GM18951 (cell line): Measurements from ENCODE around the gene COA1.
"Not testable (repeated sequence)": the region's sequence is repeated elsewhere in the genome, so short reads cannot be mapped to it uniquely, and the experiment has no call there.

Experiments used
- POLR2A ChIP-seq: IDR thresholded peaks from 4 replicates; pipeline ENCODE4 v1.6.1; 2011; ENCODE audit warnings: mild to moderate bottlenecking; ENCODE audit not compliant: insufficient read length, insufficient read depth; ENCODE audit errors: extremely low read depth
- in situ Hi-C: fragments of 300-500 bp; cut with MboI; formaldehyde crosslinking; loops from one replicate; pipeline ENCODE4 v1.12.0; 2022; ENCODE audit warnings: low sequenced_read_pairs, mixed read lengths, inconsistent platforms; ENCODE audit not compliant: unreplicated experiment

The COA1 gene, protein sequence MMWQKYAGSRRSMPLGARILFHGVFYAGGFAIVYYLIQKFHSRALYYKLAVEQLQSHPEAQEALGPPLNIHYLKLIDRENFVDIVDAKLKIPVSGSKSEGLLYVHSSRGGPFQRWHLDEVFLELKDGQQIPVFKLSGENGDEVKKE

DNA sequence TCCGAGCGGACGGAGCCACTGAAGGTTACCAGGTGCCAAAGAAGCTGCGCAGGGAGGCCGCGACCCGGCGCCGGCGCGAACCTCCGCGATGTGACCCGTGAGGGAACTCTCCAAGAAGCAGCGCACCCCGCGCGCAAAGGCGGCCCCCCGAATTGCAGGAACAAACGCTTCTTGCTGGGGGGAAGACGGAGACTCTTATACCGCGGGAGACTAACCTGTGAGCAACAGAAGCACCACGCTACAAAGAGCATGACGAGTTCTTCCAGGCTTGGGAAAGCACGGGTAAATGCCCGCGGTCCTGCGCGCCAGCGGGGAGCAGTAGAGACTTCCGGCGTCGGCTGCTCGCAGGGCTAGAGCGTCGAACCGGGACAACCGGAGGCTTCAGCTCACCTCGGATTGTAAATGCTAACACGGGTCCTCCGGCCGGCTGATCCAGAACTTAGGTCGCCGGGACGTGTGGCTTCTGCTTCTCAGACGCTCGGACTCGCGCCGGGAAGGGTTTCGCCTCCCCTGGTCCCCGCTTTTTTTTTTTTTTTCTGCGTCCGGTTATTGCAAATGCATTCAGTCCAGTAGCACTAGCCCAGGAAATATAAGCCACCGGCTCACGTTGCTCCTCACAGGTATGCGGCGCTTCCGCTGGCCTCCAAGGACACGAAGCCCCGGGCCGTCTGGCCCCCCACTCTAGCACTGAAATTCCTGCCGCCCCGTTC is at the start of gene COA1:
Gene COA1 (minus strand): TSS at position 310 of the 710 bp plus-strand sequence. CDS start 80,909 bp downstream, outside the sequence.
- in situ Hi-C loops = loop anchor here (25.0 kb wide), 1 partner anchor 792 kb away; the partner anchor contains the start of genes MRPL32 and PSMA2
- TF ChIP-seq POLR2A = peak; percentile 93

DNA sequence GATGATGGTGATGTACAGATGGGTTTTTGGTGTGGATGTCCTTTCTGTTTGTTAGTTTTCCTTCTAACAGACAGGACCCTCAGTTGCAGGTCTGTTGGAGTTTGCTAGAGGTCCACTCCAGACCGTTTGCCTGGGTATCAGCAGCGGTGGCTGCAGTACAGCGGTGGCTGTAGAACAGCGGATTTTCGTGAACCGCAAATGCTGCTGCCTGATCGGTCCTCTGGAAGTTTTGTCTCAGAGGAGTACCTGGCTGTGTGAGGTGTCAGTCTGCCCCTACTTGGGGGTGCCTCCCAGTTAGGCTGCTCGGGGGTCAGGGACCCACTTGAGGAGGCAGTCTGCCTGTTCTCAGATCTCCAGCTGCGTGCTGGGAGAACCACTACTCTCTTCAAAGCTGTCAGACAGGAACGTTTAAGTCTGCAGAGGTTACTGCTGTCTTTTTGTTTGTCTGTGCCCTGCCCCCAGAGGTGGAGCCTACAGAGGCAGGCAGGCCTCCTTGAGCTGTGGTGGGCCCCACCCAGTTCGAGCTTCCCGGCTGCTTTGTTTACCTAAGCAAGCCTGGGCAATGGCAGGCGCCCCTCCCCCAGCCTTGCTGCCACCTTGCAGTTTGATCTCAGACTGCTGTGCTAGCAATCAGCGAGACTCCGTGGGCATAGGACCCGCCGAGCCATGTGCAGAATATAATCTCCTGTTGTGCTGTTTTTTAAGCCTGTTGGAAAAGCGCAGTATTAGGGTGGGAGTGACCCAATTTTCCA is 49.1 kb upstream of the COA1 start:
- in situ Hi-C loops = not testable (repeated sequence)

DNA sequence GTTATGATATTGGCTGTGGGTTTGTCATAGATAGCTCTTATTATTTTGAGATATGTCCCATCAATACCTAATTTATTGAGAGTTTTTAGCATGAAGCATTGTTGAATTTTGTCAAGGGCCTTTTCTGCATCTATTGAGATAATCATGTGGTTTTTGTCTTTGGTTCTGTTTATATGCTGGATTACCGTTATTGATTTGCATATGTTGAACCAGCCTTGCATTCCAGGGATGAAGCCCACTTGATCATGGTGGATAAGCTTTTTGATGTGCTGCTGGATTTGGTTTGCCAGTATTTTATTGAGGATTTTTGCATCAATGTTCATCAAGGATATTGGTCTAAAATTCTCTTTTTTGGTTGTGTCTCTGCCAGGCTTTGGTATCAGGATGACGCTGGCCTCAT is 45.9 kb upstream of the COA1 start:
- in situ Hi-C loops = not testable (repeated sequence)

DNA sequence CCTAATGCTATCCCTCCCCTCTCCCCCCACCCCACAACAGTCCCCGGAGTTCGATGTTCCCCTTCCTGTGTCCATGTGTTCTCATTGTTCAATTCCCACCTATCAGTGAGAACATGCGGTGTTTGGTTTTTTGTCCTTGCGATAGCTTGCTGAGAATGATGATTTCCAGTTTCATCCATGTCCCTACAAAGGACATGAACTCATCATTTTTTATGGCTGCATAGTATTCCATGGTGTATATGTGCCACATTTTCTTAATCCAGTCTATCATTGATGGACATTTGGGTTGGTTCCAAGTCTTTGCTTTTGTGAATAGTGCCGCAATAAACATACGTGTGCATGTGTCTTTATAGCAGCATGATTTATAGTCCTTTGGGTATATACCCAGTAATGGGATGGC is 43.9 kb upstream of the COA1 start:
- in situ Hi-C loops = not testable (repeated sequence)

DNA sequence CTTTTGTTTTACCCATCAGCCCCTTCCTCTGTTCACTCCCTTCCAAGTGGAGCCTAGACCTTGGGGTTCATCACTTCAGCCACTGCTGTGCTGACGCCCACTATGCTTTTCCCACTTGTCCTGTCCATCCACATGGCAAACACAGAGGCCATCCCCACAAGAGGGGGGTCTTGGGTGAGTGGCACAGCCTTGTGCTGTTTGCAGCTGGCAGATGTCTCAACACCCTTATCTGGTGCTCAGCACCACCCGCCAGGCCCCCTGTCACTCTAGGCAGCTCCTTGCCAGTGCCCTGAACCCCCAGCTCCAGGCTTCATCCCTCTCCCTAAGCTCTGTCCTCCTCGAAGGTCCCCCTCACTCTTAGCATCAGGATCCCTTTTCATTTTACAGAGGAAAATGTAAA is 42.2 kb upstream of the COA1 start:
- in situ Hi-C loops = no loop called here
- no peak for TF ChIP-seq POLR2A

DNA sequence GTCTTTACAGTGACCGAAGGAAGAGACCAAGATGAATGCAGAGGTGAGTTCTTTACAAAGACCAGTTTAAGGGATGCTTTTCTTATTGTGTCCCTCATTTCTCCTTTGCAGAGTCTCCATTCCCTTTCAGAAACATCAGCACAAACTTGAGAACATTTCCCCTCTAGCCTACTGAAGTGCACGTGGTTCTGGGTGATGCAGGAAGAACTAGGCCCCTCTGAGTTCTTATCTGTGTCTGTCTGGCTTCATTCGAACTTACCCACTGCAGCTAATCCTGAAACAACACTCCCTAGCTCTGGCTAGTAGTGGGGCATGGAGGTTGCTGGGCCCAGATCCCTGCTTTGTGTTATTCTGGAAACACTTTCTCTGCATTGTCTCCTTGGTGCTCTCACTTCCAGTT is 41.8 kb upstream of the COA1 start:
- no peak for TF ChIP-seq POLR2A
- in situ Hi-C loops = no loop called here

DNA sequence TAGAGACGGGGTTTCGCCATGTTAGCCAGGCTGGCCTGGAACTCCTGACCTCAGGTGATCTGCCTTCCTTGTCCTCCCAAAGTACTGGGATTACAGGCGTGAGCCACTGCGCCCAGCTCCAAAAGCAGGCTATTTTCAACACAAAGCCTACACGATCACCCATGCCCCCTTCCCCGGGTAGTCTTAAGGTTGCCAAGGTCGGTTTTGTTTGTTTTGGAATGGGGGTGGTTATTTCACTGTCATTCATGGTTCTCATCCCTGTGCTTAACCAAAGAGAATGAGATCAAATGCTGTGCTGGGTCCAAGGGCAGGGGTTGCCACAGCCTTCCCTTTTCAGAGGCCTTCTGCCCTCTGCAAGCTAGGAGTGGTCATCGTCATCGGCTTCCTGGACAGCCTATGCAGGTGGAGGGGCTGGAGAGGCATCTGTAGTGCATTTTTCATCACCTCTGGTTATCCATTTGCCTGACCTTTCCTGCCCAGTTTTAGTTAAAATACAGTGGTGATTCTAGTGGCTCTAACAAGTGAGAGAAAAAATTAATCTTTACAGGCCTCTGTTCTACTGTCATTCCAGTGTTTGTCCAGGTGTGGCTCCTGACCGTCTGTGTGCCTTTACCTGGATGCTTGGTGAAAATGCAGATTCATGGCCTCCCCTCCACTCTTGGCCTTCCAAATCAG is 40.6 kb upstream of the COA1 start:
- in situ Hi-C loops = no loop called here
- TF ChIP-seq POLR2A = no peak

DNA sequence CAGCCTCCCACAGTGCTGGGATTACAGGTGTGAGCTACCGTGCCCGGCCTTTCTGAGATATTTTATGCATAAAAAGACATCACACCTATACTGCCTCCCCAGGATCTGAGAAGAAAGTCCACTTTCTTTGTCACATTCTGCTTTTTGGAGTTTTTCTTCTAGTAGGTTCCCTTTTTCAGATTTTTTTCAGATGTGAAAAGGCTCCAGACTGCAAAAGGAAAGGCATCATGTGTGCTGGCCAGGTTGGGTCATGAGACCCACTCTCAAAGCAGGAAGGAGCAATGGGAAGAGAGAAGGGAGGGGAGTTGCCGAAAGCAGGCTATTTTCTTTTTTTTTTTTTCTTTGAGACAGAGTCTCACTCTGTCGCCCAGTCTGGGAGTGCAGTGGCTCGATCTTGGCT is 40.0 kb upstream of the COA1 start:
- in situ Hi-C loops = no loop called here
- no peak for TF ChIP-seq POLR2A

DNA sequence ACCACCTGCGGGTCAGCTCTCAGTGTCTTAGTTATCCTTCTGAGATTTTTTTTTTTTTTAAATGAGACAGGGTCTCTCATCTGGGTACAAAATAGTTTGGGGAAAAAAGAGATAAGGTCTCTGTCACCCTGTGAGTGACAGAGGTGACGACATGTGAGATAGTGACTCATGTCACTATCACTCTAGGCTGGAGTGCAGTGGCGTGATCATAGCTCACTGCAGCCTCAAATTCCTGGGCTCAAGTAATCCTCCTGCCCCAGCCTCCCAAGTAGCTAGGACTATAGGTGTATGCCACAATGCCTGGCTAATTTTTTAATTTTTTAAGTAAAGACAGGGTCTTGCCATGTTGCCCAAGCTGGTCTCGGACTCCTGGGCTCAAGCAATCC is 39.6 kb upstream of the COA1 start:
- in situ Hi-C loops = no loop called here
- no peak for TF ChIP-seq POLR2A

DNA sequence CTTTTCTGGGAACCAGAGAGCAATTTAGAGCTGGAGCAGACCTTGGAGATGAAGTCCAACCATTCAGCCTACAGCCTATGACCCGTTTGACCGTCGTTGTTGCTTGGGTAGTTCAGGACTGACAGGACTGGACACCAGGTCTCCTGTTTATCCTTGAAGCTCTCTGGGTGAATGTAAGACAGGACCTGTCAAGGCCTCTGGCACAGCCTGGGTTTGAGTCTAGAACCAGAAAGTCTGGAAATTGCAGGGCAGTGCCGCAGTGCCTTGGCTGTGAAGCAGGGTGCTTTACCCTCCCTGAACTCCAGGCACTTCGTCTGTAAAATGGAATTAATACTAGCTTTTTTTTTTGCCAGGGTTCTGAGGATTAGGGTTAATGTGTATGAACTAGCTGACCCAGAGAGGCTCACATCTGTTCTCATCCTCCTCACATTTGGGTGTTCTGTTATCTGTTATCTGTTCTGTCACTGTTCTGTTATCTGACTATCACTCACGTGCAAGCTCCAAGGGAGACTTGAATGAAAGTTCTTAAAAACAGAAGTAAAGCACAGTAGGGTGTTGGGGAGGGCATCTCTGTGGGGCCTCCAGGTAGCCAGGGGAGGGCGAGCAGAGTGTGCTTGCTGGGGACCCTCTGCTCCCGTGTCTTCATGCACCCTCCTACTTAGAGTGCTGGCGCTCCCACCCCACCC is 39.0 kb upstream of the COA1 start:
- in situ Hi-C loops = no loop called here
- TF ChIP-seq POLR2A = no peak

DNA sequence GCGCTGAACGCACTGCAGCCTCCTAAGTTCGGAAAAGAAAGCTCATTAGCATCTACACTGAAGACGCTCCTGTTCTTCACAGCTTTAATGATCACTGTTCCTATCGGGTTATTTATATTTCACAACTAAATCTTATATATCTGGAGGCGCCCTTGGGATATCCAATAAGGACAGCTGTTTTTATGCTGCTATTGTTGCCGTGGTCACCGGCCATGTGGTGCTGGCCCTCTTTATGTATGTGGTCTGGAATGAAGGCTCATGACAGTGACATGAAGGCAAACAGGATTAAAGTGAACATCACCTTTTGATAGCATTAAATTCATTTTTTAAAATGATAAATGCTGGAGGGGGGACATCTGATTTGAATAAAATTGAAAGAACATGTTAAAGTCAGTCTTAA is 38.0 kb upstream of the COA1 start:
- in situ Hi-C loops = no loop called here
- TF ChIP-seq POLR2A = no peak

DNA sequence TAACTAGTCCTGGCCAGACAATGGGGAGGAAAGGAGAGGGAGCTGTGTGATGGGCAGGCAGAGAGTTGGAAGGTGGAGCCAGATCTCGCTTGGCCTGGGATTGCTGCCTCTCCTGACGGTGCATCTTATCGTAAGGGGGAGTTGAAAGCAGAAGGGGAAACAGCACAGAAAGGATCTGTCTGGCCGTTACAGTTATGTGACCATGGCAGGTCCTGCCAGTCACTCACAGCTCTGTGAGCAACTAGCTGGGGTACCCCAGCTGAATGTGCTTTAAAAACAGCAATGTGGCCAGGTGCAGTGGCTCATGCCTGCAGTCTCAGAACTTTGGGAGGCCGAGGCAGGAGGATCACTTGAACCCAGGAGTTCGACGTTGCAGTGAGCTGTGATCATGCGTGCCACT is 37.2 kb upstream of the COA1 start:
- TF ChIP-seq POLR2A = no peak
- in situ Hi-C loops = no loop called here

DNA sequence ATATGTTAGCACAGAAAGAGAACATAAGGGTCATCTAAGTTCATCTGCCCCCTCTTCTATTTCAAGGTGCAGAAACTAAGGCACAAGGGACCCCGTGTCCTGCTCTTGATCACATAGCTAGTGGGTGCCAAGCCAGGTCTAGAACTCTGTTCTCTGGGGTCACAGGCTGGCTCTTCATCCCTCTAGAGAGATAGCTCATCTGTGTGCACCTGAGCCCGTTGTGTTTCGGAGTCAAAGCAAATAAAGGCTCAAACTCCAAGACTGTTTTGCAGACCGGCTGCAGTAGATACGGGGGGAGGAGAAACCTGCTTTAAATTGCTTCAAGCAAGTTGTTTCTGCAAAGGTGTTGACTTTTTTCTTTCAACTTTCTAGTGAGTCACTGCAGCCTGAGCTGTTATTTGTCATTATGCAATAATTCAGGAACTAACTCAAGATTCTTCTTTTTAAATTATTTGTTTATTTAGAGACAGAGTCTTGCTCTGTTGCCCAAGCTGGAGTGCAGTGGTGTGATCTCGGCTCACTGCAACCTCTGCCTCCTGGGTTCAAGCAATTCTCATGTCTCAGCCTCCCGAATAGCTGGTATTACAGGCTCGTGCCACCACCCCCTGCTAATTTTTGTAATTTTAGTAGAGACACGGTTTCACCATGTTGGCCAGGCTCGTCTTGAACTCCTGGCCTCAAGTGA is 35.6 kb upstream of the COA1 start:
- TF ChIP-seq POLR2A = no peak
- in situ Hi-C loops = no loop called here
